HG03521 (cell line): ENCODE measurements around the gene PHTF1.

Experiments
- ATAC-seq: cut with Tn5 transposase; IDR thresholded peaks from one replicate; pipeline ENCODE4 v1.9.1; 2021; ENCODE audit warnings: mild to moderate bottlenecking, moderate library complexity; ENCODE audit not compliant: unreplicated experiment

Gene PHTF1

DNA sequence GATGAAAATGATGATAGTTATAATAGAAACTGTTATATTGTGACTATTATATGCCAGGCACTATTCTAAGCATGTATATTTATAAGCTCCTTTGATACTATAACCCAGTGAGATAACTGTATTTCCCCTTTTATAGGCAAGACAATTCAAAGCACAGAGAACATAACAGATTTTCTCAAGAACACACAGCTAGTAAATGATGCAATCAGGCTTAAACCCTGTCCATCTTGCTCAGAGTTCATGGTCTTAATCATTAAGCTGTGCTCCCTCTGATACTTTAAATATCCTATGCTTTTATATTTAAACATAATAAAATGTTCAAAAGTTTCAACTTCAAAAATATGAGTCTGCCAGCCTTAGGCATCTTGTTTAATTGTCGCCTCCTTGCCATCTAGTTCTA, 88.6 kb downstream of the PHTF1 start:
- no peak for ATAC-seq

DNA sequence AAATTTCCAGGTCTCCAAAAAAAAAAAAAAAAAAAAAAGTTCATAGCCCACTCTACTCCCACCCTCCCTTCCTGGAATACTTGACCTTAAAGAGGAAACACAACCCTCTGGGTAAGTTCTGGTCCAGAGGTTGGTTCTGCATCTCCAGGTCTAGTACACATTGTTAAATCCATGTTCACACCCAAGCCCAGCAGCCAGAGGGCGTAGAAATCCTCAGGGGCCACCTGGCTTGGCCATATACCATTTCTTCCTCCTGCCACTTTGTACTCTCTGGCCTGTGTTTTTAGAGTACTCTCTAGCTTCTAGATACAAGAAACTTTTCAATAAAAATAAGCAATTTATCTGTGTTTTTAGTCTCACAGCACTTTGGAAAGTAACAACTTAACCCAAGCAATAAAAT, 89.3 kb downstream of the PHTF1 start:
- no peak for ATAC-seq

DNA sequence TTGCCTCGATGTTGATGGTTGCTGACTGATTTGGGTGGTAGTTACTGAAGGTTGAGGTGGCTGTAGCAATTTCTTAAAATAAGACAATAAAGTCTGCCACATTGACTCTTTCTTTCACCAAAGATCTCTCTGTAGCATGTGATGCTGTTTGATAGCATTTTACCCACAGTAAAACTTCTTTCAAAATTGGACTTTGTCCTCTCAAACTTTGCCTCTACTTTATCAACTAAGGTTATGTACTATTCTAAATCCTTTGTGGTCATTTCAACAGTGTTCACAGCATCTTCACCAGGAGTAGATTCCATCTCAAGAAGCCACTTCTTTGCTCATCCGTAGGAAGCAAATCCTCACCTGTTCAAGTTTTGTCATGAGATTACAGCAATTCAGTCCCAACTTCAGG, 93.2 kb downstream of the PHTF1 start:
- no peak for ATAC-seq

DNA sequence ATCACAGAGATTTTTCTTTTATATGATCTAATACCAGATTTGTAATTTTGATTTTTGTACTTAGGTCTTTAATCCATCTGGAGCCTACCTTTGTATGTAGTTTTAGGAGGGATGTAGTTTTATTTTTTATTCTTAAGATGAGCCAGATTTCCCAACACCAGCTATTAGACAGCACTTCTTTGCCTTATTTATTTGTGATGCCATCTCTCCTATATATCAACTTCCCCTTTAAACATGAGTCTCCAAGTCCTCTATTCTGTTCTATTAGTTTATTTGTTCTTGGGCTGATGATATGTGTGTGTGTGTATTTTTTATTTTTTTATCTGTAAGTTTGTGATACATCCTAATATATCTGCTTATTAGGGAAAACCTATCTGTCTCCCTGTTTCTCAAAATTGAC, 94.2 kb downstream of the PHTF1 start:
- ATAC-seq: no peak

DNA sequence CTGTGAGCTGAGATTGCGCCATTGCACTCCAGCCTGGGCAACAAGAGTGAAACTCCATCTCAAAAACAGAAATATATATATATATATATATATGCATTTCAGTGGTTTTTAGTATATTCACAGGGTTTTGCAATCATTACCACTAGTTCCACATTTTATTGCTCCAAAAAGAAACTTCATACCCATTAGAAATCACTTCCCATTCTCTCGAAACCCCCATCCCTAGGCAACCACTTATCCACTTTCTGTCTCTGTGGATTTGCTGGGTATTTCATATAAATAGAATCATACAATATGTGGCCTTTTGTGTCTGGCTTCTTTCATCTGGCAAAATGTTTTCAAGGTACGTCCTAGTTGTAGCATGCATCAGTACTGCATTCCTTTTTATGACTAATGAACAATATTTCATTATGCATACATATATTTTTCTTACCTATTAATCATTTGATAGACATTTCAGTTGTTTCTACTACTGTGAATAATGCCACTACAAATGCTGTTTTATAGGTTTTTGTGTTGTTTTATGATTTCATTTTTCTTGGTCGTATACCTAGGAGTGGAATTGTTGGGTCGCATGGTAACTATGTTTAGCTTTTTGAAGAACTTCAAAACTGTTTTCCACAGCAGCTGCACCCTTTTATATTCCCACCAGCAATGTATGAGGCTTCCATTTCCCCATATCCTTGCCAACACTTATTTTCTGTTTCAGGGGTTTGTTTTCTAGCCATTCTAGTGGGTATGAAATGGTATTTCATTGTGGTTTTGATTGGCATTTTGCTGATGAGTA, 95.9 kb downstream of the PHTF1 start:
- ATAC-seq: no peak

DNA sequence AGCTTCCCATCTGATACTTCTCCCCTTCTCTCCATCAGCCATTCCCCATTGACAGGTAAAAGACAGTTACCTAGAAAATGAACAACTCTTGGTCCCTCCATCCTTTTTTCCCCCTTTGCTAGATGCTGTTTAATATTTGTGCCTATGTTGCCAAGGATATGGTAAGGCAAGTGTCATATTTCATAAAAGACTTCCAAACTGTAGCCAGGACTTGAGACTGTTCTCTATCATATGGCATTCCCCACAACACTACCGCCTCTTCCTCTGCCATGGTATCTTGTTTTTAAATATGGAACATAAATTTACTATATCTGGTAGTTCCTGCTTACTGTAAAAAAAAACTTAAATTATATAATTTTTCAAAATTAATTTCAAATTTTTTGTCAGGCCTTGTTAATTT, 97.2 kb downstream of the PHTF1 start:
- no peak for ATAC-seq

DNA sequence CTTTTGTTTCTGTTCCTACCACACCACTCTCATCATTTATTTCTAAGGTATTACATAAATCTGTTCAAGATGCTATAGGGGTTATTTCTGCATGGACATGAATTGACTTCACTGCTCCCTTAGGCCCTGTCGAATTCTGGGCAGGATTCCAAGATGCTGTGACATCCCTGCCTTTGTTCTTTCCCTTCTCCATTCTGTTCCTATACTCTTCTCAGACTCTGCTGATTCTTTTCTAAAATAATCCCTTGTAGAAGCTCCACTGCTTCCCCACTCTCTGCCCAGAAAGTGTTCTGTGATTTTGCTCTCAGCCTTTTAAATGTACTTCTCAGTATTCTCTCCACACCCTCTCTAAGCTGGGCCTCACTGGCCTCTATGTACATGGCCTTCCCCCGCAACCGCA, 99.2 kb downstream of the PHTF1 start:
- no peak for ATAC-seq

DNA sequence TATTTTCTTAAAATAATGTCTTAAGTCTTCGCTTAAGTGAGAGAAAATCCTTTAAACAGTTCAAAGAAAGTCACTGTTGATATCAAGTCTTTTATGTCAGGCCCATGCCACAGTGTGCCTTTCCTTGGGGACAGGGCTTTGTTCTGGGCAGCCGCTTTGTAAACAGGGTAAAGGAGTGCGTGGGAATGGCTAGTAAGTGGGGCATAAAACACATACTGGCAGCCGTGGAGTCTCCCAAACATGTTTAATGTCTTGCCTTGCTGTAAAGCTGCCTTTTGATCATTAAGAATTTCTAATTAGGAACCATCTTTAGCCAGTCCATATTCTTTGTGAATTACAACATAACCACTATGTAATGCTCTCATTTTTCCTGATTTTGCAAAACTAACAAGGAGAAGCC, 99.7 kb downstream of the PHTF1 start:
- no peak for ATAC-seq

DNA sequence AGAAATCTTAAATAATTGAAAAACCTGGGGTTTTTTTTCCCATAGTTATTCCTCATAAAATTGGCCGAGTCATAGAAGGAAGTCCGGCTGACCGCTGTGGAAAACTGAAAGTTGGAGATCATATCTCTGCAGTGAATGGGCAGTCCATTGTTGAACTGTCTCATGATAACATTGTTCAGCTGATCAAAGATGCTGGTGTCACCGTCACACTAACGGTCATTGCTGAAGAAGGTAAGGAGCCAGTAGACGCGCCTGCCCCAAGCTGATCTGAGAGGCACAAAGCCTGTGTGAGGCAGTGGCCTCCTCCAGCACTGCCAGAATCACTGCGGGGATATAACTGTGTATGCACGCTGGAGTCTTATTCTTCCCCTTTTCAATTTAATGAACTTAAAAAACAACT, 100.3 kb downstream of the PHTF1 start:
- ATAC-seq: no peak

DNA sequence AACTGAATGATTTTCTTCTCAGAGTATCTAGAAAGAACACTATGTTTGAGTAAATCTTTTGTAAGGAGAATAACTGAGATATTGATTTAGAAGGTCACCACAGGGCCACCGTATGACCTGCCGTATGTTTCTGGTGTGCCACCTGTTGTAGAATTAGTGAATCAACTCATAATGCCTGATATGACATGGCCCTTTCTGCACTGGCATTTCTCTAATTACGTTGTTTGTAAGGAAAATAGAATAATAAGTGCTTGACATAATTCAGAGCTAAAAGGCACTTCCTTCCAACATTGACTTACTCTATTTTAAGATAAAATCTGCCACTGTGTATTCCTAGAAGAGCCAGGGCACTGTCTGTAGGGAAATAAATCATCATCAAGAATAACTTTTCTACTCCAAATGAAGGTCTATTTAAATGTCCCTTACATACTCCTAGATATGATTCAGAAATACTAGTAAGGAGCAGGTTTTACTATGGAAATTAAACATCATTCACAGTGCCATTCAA, 101.7 kb downstream of the PHTF1 start:
- ATAC-seq: no peak

DNA sequence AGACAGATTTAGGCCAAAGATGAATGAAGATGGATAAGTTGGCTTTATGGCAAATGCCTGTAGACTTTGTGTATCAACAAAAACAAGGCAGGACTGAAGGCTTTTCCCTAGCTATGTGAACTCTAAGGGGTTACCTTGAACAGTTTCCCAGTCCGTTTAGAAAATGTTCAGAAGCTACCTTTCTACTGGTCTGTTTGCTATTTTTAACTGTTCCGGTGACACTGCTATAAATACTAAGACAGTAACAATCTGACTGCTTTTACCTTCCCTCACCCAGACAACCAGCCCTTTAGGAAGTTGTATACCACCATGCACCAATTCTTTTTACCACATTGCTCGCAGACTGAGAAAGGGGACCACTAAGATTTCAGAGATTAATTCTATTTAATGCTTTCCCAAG, 102.2 kb downstream of the PHTF1 start:
- no peak for ATAC-seq

DNA sequence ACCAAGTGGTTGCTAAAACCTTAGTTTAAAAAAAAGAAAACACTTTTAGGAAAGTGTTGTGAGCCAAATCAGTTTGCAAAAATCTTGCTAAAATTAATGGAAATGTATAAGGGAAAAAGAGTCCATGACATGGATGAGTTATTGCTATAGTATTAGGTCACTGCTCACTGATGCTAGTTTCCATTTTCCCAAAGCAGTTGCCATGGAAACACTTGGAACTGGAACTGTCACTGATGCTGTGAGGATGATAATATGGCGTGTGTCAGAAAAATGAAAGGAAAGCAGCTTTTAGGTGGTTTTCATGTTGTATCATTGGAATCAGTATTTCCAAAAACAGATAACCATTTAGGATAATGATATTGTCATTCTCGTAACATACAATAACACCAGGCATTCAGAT, 104.4 kb downstream of the PHTF1 start:
- no peak for ATAC-seq

DNA sequence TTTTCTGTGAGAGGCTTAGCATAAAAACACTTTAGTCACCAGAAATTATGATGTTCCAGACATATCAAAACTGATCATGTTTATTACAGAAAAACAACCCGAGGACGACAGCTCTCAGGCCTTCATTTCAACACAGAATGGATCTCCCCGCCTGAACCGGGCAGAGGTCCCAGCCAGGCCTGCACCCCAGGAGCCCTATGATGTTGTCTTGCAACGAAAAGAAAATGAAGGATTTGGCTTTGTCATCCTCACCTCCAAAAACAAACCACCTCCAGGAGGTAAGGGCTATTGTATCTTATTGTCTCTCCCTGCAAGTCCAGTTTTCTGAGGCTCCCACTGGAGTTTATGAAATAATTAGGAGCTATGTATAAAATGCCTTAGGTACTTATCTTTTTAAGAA, 105.5 kb downstream of the PHTF1 start:
- ATAC-seq: no peak

DNA sequence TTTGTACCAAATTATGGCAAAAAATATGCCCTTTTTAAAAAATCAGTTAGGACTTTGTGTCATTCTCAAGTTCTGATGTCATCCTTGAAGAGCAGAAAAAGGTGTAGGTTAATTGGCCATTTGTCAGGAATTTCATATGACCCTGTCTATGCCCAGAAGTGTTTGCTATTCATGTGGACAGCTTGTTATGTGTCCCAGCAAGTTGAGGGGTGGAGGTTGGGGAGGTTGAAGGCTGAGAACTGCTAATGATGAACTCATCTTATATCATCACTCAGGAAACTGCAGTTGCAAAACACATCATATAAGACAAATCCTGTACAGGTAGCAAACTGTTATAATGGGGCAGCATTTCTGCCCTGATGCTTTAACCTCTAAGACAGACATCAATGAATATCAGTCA, 106.5 kb downstream of the PHTF1 start:
- ATAC-seq: no peak

DNA sequence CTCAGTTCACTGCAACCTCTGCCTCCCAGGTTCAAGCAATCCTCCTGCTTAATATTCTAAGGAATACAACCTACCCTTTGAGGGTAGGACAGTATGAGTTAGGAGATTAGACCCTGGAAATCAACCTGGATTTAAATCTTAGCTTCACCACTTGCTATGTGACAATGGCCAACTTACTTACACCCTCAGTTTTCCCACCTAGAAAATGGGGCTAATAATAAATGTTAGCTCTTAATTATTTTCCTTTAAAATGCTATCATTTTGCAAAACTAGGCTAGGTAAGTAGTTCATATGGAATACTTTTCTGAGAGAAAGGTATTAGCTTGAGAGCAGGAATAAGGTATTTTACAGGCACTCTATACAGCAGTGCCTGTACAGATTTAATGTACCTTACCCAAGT, 110.8 kb downstream of the PHTF1 start:
- no peak for ATAC-seq

DNA sequence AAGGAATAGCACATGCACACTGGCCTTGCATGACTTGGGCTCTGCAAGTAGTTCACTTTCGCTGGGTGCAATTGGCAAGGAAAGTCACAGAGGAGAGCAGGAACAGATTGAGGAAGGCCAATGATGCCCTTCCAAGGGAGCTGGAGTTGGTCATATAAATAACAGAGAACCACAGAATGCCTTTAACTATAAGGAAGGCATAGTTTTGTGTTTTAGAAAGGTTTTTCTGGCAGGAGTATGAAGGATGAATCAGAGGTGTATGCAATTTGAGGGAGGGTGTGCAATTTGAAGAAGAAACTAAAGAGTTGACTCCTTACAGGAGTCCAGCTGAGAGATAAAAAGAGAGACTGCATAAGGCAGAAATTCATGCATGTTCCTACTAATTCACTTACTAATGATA, 112.1 kb downstream of the PHTF1 start:
- no peak for ATAC-seq
